AG04450 (cell line): ENCODE results near the gene HSF4. TPM values are rescaled to one million over a fixed set of nuclear protein-coding genes. Genes with fewer than 3 reads are reported as not detected.

Source experiments
- CTCF ChIA-PET: fragments of 300-600, 350-600 bp; formaldehyde crosslinking; extraction: SDS; loops from one replicate; lab custom pipeline; 2022; ENCODE audit warnings: antibody characterized with exemption, inconsistent platforms; lab: Charles Lee
- POLR2A ChIA-PET: fragments of 350-600 bp; formaldehyde crosslinking; extraction: SDS; loops from one replicate; lab custom pipeline; 2021; ENCODE audit warnings: antibody characterized with exemption, inconsistent platforms; lab: Yijun Ruan, JAX
- DNase-seq: peaks from one replicate; pipeline ENCODE4 v3.0.0-alpha.2; 2011; ENCODE audit warnings: low read depth, low spot score
- H3K27ac ChIP-seq: one replicate; pipeline ENCODE4 v1.5.1; 2012; ENCODE audit warnings: low read depth, low read length, control low read depth
- H3K27me3 ChIP-seq: one replicate; pipeline ENCODE4 v1.6.0; 2012; ENCODE audit warnings: low read length; ENCODE audit not compliant: control insufficient read depth, insufficient read depth
- H3K4me3 ChIP-seq: 2 replicates; pipeline ENCODE4 v1.5.1; 2011; ENCODE audit warnings: mild to moderate bottlenecking, low read depth, low read length, control low read depth
- H3K9me3 ChIP-seq: 2 replicates; pipeline ENCODE4 v1.5.1; 2012; ENCODE audit warnings: low read length; ENCODE audit not compliant: control insufficient read depth, insufficient read depth
- CTCF ChIP-seq: IDR thresholded peaks from 2 replicates; pipeline ENCODE4 v1.5.1; 2011; ENCODE audit warnings: low read depth, low read length, control low read depth, inconsistent platforms
- polyA plus RNA-seq: library from polyadenylated mRNA; depleted of rRNA; stranded (reverse); fragments of >200 nt; gene quantifications from 2 replicates; pipeline ENCODE4 v1.2.3, GENCODE V29; 2011

The HSF4 gene
- polyA plus RNA-seq, 1 experiment: 0.82 TPM

- POLR2A ChIA-PET: interaction anchor here (0.6 to 1.4 kb wide), 2 partner anchors 14 to 82 kb away, joined by 6 to 10 read pairs; no protein-coding TSS in a partner anchor
- no peak for TF ChIP-seq CTCF
- DNase-seq: no peak
- CTCF ChIA-PET: interaction anchor here (0.5 to 2.1 kb wide), 4 partner anchors 28 to 222 kb away, joined by 3 to 16 read pairs (median 4); partner anchors contain the start of gene CES3
- Histone ChIP-seq H3K9me3 (no peaks in the 10 kb centered on the region; the same call in 1 of the 2 replicates), H3K4me3 (peak overlapping the region; percentile 71), H3K27me3 (no peaks in the 10 kb centered on the region), H3K27ac (peak overlapping the region; percentile 88)
These were observed 18.7 kb downstream of the HSF4 start for GRCh38 chr16:67183284-67183626.

- H3K9me3 ChIP-seq: no peaks in the 10 kb centered on the region; the same call in 1 of the 2 replicates
- H3K27ac ChIP-seq: peak within 1 kb of the TSS; percentile 88
- no peaks in the 10 kb centered on the region for H3K27me3 ChIP-seq
- DNase-seq: peak; percentile 90
- H3K4me3 ChIP-seq: peak within 1 kb of the TSS; percentile 71
- CTCF ChIA-PET: interaction anchor here (0.5 to 2.1 kb wide), 9 partner anchors 11 to 236 kb away, joined by 3 to 16 read pairs (median 4); no protein-coding TSS in a partner anchor
- TF ChIP-seq CTCF: no peak
- POLR2A ChIA-PET: interaction anchor here (0.6 kb wide), 1 partner anchor 82 kb away, joined by 6 read pairs; no protein-coding TSS in a partner anchor
These were observed 19.3 kb downstream of the HSF4 start, which contains the start of gene MATCAP1 for GRCh38 chr16:67183627-67184452. Gene MATCAP1 (minus strand): TSS chr16:67183963. CDS start chr16:67180610, 3,353 bp downstream.

GRCh38 chr16:67184453-67184994 lies 20.0 kb downstream of the HSF4 start:
- H3K9me3 ChIP-seq: no peaks in the 10 kb centered on the region; the same call in 1 of the 2 replicates
- ChIA-PET CTCF (interaction anchor here (0.6 to 1.9 kb wide), 17 partner anchors 9 to 938 kb away, joined by 3 to 18 read pairs (median 5); no protein-coding TSS in a partner anchor), POLR2A (interaction anchor here (0.9 to 1.2 kb wide), 5 partner anchors 14 to 65 kb away, joined by 3 to 5 read pairs (median 3); partner anchors contain the start of genes B3GNT9, NOL3, SLC9A5 and TMEM208)
- no peak for DNase-seq
- TF ChIP-seq CTCF: no peak
- H3K4me3 ChIP-seq: peak overlapping the region; percentile 71
- H3K27ac ChIP-seq: no peak overlapping the region
- H3K27me3 ChIP-seq: no peaks in the 10 kb centered on the region

- no peak overlapping the region for H3K4me3 ChIP-seq
- no peaks in the 10 kb centered on the region; the same call in 1 of the 2 replicates for H3K9me3 ChIP-seq
- ChIA-PET POLR2A (interaction anchor here (0.5 to 1.2 kb wide), 9 partner anchors 12 to 79 kb away, joined by 3 to 5 read pairs (median 3); partner anchors contain the start of genes B3GNT9, NOL3, SLC9A5 and TMEM208), CTCF (interaction anchor here (0.6 to 1.9 kb wide), 21 partner anchors 9 to 938 kb away, joined by 3 to 18 read pairs (median 4); no protein-coding TSS in a partner anchor)
- no peaks in the 10 kb centered on the region for H3K27me3 ChIP-seq
- H3K27ac ChIP-seq: no peak overlapping the region
- DNase-seq: peak; percentile 79
- TF ChIP-seq CTCF: peak; percentile 88
These were observed 20.6 kb downstream of the HSF4 start for GRCh38 chr16:67184995-67185650.
